GM18867 (cell line): Measurements from ENCODE around the gene PKDREJ.
"Not testable (repeated sequence)": the region's sequence is repeated elsewhere in the genome, so short reads cannot be mapped to it uniquely, and the experiment has no call there.

Experiments used
- ATAC-seq: cut with Tn5 transposase; IDR thresholded peaks from one replicate; pipeline ENCODE4 v1.9.1; 2021; ENCODE audit warnings: mild to moderate bottlenecking, moderate library complexity; ENCODE audit not compliant: unreplicated experiment

PKDREJ gene

GRCh38 chr22:46263216-46263590, at the start of gene PKDREJ:
Gene PKDREJ (minus strand): TSS chr22:46263343. CDS start chr22:46263322, 21 bp downstream.
- ATAC-seq = no peak

GRCh38 chr22:46312848-46313247, 49.7 kb upstream of the PKDREJ start:
- ATAC-seq = not testable (repeated sequence)

GRCh38 chr22:46312056-46312455, 48.9 kb upstream of the PKDREJ start:
- ATAC-seq = no peak

- no peak for ATAC-seq
Measured at GRCh38 chr22:46309526-46310085, 46.5 kb upstream of the PKDREJ start.

GRCh38 chr22:46308283-46308988, 45.3 kb upstream of the PKDREJ start:
- no peak for ATAC-seq

GRCh38 chr22:46303347-46303965, 40.3 kb upstream of the PKDREJ start:
- ATAC-seq = no peak

GRCh38 chr22:46300491-46300890, 37.3 kb upstream of the PKDREJ start:
- no peak for ATAC-seq

- ATAC-seq = no peak
Measured at GRCh38 chr22:46299101-46299500, 36.0 kb upstream of the PKDREJ start.

- peak; percentile 12 for ATAC-seq
Measured at GRCh38 chr22:46297151-46297812, 34.1 kb upstream of the PKDREJ start.

- peak; percentile 91 for ATAC-seq
Measured at GRCh38 chr22:46296257-46297150, 33.4 kb upstream of the PKDREJ start, which contains the start of gene GTSE1. Gene GTSE1 (plus strand): TSS chr22:46296870. CDS start chr22:46297401, 531 bp downstream.

GRCh38 chr22:46295277-46295971, 32.3 kb upstream of the PKDREJ start:
- ATAC-seq = no peak

- ATAC-seq = no peak
Measured at GRCh38 chr22:46294784-46295183, 31.6 kb upstream of the PKDREJ start.

GRCh38 chr22:46293577-46294260, 30.6 kb upstream of the PKDREJ start:
- ATAC-seq = no peak

GRCh38 chr22:46292732-46293131, 29.6 kb upstream of the PKDREJ start:
- ATAC-seq = no peak

GRCh38 chr22:46292173-46292572, 29.0 kb upstream of the PKDREJ start:
- ATAC-seq = no peak

GRCh38 chr22:46290843-46291785, 28.0 kb upstream of the PKDREJ start:
- ATAC-seq = no peak

GRCh38 chr22:46290121-46290842, 27.1 kb upstream of the PKDREJ start:
- ATAC-seq = no peak
